HEK293T (cell line): ENCODE data around the gene MAP3K21.

Experiments
- BHLHE40 ChIP-seq: fragments of 450-650 bp; IDR thresholded peaks from 2 replicates; pipeline ENCODE4 v1.6.1; 2016; ENCODE audit warnings: mild to moderate bottlenecking, moderate library complexity, borderline replicate concordance
- FOXA1 ChIP-seq: fragments of 450-650 bp; IDR thresholded peaks from 2 replicates; pipeline ENCODE4 v1.6.1; 2016; ENCODE audit warnings: mild to moderate bottlenecking
- FOXK2 ChIP-seq: fragments of 450-650 bp; IDR thresholded peaks from 2 replicates; pipeline ENCODE4 v1.6.1; 2016; ENCODE audit warnings: mild to moderate bottlenecking
- FOXM1 ChIP-seq: fragments of 450-650 bp; IDR thresholded peaks from 2 replicates; pipeline ENCODE4 v1.6.1; 2017; ENCODE audit warnings: mild to moderate bottlenecking, borderline replicate concordance
- L3MBTL2 ChIP-seq: fragments of 450-650 bp; conservative IDR thresholded peaks from 2 replicates; pipeline ENCODE4 v1.6.1; 2016; ENCODE audit warnings: mild to moderate bottlenecking
- LEF1 ChIP-seq: fragments of 450-650 bp; IDR thresholded peaks from 2 replicates; pipeline ENCODE4 v1.6.1; 2017; ENCODE audit warnings: mild to moderate bottlenecking, borderline replicate concordance
- NFRKB ChIP-seq: fragments of 450-650 bp; IDR thresholded peaks from 2 replicates; pipeline ENCODE4 v1.6.1; 2016; ENCODE audit warnings: mild to moderate bottlenecking, moderate library complexity
- SP1 ChIP-seq: fragments of 450-650 bp; IDR thresholded peaks from 2 replicates; pipeline ENCODE4 v1.6.1; 2017
- SUZ12 ChIP-seq: fragments of 450-650 bp; IDR thresholded peaks from 2 replicates; pipeline ENCODE4 v1.6.1; 2016; ENCODE audit warnings: mild to moderate bottlenecking
- TARDBP ChIP-seq: fragments of 450-650 bp; IDR thresholded peaks from 2 replicates; pipeline ENCODE4 v1.6.1; 2016

DNA sequence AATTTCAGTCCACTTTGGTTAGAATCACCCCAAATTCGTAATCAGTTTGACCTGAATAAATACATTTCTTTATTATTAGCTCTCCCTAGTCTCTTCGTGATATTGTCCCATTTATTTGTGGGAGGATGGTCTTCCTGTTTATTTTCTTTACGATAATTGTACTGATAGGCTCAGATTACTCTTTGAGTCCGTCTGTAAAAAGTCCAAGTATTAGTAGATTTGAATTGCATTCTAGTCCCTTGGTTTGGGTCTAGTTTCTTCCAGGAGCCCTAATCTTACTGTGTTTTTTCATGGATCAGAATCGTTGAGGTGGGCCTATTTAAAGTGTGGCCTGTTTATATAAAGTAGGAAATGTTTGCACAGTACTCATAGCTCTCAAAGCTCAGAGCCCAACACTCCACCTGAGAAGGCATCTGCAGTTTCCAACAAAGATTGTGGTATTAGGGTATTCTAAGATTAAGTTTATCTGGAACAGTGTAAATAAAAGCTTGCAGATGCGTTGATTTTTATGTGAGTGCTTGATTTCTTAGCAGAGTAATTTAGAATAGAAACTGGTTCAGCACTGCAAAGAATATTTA, 33.1 kb downstream of the MAP3K21 start:
- TF ChIP-seq FOXA1 (no peak), BHLHE40 (no peak), NFRKB (no peak), FOXK2 (no peak), FOXM1 (no peak), L3MBTL2 (no peak), SP1 (no peak), LEF1 (no peak), SUZ12 (no peak), TARDBP (no peak)
